Upper lobe of right lung (tissue), 1 donor: ENCODE measurements around the gene SDK2. TPM values are rescaled to one million over a fixed set of nuclear protein-coding genes. Genes with fewer than 3 reads are reported as not detected.

Experiments
- ATAC-seq: fragments of 200-7000 bp; cut with Tn5 transposase; one replicate; pipeline ENCODE4 v1.9.1; 2020; ENCODE audit warnings: mild to moderate bottlenecking, moderate library complexity
- DNase-seq: peaks from one replicate; pipeline ENCODE4 v3.0.0-alpha.2; 2020
- H3K27ac ChIP-seq: fragments of 200-600 bp; one replicate; pipeline ENCODE4 v1.8.0; 2022
- H3K27me3 ChIP-seq: fragments of 200-600 bp; one replicate; pipeline ENCODE4 v1.8.0; 2022; ENCODE audit warnings: mild to moderate bottlenecking
- H3K36me3 ChIP-seq: fragments of 200-600 bp; one replicate; pipeline ENCODE4 v1.8.0; 2022
- H3K4me1 ChIP-seq: fragments of 200-600 bp; one replicate; pipeline ENCODE4 v1.8.0; 2022
- H3K4me3 ChIP-seq: fragments of 200-600 bp; one replicate; pipeline ENCODE4 v1.8.0; 2022; ENCODE audit warnings: mild to moderate bottlenecking
- H3K9me3 ChIP-seq: fragments of 200-600 bp; one replicate; pipeline ENCODE4 v1.8.0; 2022
- intact Hi-C: fragments of 100-400 bp; cut with DNase I; formaldehyde crosslinking; loops from one replicate; pipeline ENCODE4 v1.11.0; 2022
- total RNA-seq: library from RNA; stranded (reverse); fragmentation: NEBNext Ultra II Directional; extraction: Animal tissue kit (Norgen Biotek cat#: 25700); gene quantifications from one replicate; pipeline ENCODE4 v1.2.1, GENCODE V29; 2021
- TF ChIP-seq, protein P1 (sequence below): fragments of 200-600 bp; IDR thresholded peaks from one replicate; pipeline ENCODE4 v1.8.0; 2022; ENCODE audit warnings: antibody characterized with exemption
- donor health status: DM: no; HTN: yes; CAD: no; lungs with severe emphysema.

Gene SDK2
- total RNA-seq, 1 donor from 2014 or later, result 2.3 TPM

DNA sequence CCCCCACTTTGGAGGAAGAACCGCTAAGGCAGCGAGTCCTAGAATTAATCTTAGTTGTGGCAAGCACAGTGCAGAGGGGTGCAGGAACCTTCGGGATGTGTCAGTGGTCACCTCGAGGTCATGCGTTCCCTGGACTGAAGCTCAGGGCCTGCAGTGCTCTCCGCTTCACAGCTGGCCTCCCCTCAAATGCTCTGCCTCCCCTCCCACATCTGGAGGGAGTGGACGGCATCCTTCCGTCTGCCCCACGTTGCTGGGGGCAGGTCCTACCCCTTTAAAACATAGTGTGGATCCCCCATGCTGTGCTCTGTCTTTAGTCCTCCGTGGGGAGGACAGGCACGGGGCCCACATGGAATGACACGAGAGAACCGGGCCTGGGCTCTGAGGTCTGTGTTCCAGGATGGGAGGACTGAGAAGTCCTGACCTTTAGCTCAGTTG lies 232.9 kb downstream of the SDK2 start:
- Histone ChIP-seq H3K4me1 (no peaks in the 10 kb centered on the region), H3K27ac (no peak overlapping the region), H3K9me3 (no peaks in the 10 kb centered on the region), H3K27me3 (no peaks in the 10 kb centered on the region), H3K4me3 (no peak overlapping the region), H3K36me3 (no peaks in the 10 kb centered on the region)
- DNase-seq, result no peak
- no peak for ATAC-seq
- intact Hi-C loops, result no loop called here
- TF ChIP-seq, protein P1, sequence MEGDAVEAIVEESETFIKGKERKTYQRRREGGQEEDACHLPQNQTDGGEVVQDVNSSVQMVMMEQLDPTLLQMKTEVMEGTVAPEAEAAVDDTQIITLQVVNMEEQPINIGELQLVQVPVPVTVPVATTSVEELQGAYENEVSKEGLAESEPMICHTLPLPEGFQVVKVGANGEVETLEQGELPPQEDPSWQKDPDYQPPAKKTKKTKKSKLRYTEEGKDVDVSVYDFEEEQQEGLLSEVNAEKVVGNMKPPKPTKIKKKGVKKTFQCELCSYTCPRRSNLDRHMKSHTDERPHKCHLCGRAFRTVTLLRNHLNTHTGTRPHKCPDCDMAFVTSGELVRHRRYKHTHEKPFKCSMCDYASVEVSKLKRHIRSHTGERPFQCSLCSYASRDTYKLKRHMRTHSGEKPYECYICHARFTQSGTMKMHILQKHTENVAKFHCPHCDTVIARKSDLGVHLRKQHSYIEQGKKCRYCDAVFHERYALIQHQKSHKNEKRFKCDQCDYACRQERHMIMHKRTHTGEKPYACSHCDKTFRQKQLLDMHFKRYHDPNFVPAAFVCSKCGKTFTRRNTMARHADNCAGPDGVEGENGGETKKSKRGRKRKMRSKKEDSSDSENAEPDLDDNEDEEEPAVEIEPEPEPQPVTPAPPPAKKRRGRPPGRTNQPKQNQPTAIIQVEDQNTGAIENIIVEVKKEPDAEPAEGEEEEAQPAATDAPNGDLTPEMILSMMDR, result no peak

DNA sequence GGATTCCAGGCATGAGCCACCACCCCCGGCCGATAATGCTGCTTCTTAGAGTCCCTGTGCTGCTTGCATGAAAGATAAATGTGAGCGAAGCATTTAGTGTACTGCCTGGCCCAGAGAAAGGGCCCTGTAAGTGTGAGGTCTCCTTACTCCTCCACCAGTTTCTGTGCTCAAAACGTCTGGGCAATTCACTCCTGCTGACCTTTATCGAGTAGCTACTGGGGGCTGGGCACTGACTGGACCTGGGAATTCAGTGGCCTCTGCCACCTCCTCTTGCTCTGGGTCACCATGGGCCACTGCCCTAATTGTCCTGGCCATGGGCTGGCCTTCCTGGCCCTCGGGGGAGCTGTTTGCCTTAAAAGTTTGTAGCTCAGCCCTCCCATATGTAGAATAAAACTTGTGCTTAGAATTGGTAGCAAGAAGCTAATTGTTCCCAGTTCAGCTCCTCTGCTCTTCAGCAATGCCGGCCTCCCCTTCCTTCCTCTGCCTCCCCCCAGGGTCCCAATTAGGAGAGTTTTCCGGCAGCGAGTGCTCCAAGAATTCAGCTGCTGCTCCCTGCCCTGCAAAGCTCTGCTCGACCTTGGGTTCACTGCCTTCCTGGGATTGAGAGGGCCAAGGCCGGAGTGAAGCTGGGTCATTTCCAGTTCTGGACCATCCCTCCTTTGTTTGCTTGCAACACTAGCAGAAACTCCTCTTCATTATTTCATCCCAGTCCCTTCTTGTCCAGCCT lies 233.5 kb downstream of the SDK2 start:
- H3K4me1 ChIP-seq, result no peaks in the 10 kb centered on the region
- no peak for ATAC-seq
- DNase-seq, result no peak
- H3K9me3 ChIP-seq, result no peaks in the 10 kb centered on the region
- no peaks in the 10 kb centered on the region for H3K27me3 ChIP-seq
- TF ChIP-seq, protein P1, result no peak
- intact Hi-C loops, result no loop called here
- no peak overlapping the region for H3K27ac ChIP-seq
- H3K36me3 ChIP-seq, result no peaks in the 10 kb centered on the region
- no peak overlapping the region for H3K4me3 ChIP-seq

DNA sequence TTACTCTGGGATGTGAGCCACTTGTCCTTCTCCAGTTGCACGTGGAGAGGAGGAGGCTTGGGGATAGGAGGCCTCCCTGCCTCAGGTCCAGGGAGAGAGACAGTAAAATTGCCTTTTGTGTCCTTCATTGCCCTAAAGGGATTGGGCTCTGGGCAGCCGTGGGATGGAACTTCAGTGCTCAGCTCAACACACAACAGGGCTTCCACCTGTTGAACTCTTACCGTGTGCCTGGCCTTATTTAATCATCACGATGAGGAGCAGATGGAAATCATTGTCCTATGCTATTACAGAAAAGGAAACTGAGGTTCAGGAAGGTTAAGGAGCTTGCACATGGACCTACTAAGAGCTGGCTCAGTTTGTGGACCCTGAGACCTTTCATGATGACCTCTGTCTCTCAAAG lies 240.0 kb downstream of the SDK2 start:
- Histone ChIP-seq H3K4me1 (no peaks in the 10 kb centered on the region), H3K9me3 (no peaks in the 10 kb centered on the region), H3K27ac (no peak overlapping the region), H3K36me3 (no peaks in the 10 kb centered on the region), H3K4me3 (no peak overlapping the region), H3K27me3 (no peaks in the 10 kb centered on the region)
- intact Hi-C loops, result no loop called here
- ATAC-seq (no peak), DNase-seq (no peak)
- TF ChIP-seq, protein P1, result no peak

DNA sequence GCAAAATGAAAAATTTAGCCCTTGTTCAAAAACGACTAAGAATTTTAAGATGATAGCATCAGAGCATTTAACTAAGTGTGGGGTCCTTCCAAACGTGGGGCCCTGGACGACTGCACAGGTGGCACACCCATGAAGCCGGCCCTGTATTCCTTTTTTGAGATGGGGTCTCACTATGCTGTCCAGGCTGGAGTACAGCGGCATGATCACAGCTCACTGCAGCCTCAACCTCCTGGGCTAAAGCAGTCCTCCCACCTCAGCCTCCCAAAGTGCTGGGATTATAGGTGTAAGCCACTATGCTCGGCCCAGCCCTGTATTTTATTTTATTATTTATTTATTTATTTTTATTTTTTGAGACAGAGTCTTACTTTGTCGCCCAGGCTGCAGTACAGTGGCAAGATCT lies 241.8 kb downstream of the SDK2 start:
- Histone ChIP-seq H3K36me3 (no peaks in the 10 kb centered on the region), H3K27me3 (no peaks in the 10 kb centered on the region), H3K4me3 (no peak overlapping the region), H3K9me3 (no peaks in the 10 kb centered on the region), H3K27ac (no peak overlapping the region), H3K4me1 (no peaks in the 10 kb centered on the region)
- intact Hi-C loops, result no loop called here
- ATAC-seq, result no peak
- DNase-seq, result no peak
- TF ChIP-seq, protein P1, result no peak

DNA sequence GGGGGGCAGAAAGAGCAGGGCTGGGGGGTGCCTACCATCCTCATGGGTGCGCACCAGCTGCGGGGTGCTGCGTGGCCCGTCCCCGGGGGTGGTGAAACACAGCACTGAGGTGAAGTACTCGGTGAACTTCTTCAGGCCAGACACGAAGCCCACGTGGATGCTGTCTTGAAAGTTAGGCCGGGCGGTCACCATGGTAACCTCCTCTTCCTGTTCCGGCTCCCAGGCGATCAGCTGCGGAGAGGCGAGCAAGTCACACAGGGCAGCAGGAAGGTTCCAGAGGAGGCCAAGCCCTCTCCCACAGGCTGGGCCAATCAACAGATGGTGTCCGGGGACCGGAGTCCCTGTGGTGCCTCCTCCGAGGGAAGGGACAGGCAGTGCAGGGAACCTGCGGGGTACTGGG lies 242.3 kb downstream of the SDK2 start:
- Histone ChIP-seq H3K36me3 (no peaks in the 10 kb centered on the region), H3K27me3 (no peaks in the 10 kb centered on the region), H3K9me3 (no peaks in the 10 kb centered on the region), H3K4me3 (no peak overlapping the region), H3K4me1 (no peaks in the 10 kb centered on the region), H3K27ac (no peak overlapping the region)
- intact Hi-C loops, result no loop called here
- TF ChIP-seq, protein P1, result no peak
- no peak for DNase-seq
- ATAC-seq, result peak; percentile 24
